SK-N-SH treated with all-trans-retinoic acid at 6 μM for 48 hours (cell line): ENCODE results near the gene ZMIZ1.
"Not testable (repeated sequence)": the region's sequence is repeated elsewhere in the genome, so short reads cannot be mapped to it uniquely, and the experiment has no call there.

Experiments used
- ATAC-seq: fragments of 200-7000 bp; cut with Tn5 transposase; 3 replicates; pipeline ENCODE4 v1.9.1; 2020; ENCODE audit warnings: mild to moderate bottlenecking, moderate library complexity
- ARNTL ChIP-seq: fragments of 450-650 bp; formaldehyde crosslinking; IDR thresholded peaks from 2 replicates; pipeline ENCODE4 v1.5.0; 2020; ENCODE audit warnings: low read depth, mild to moderate bottlenecking, moderate library complexity, borderline replicate concordance
- BACH2 ChIP-seq: fragments of 250-450 bp; sonication (Bioruptor Pico); IDR thresholded peaks from 2 replicates; pipeline ENCODE4 v1.9.0; 2021; ENCODE audit warnings: mild to moderate bottlenecking, borderline replicate concordance
- GLIS3 ChIP-seq: fragments of 250-450 bp; sonication (Bioruptor Pico); IDR thresholded peaks from 2 replicates; pipeline ENCODE4 v1.5.0; 2020; ENCODE audit warnings: mild to moderate bottlenecking, moderate library complexity
- ISL1 ChIP-seq: fragments of 250-450 bp; sonication (Bioruptor Pico); IDR thresholded peaks from 2 replicates; pipeline ENCODE4 v2.1.2; 2022; ENCODE audit warnings: mild to moderate bottlenecking, moderate library complexity
- OSR1 ChIP-seq: fragments of 250-450 bp; sonication (Bioruptor Pico); IDR thresholded peaks from 2 replicates; pipeline ENCODE4 v1.8.0; 2022; ENCODE audit warnings: moderate library complexity, mild to moderate bottlenecking, inconsistent platforms
- PPARA ChIP-seq: fragments of 250-450 bp; sonication (Bioruptor Pico); IDR thresholded peaks from 2 replicates; pipeline ENCODE4 v1.5.0; 2020; ENCODE audit warnings: mild to moderate bottlenecking, borderline replicate concordance
- RARB ChIP-seq: fragments of 250-450 bp; sonication (Bioruptor Pico); IDR thresholded peaks from 2 replicates; pipeline ENCODE4 v1.8.0; 2021; ENCODE audit warnings: mild to moderate bottlenecking, moderate library complexity
- SNAI2 ChIP-seq: fragments of 250-450 bp; sonication (Bioruptor Pico); IDR thresholded peaks from 2 replicates; pipeline ENCODE4 v1.5.0; 2020; ENCODE audit warnings: mild to moderate bottlenecking, moderate library complexity
- TCF4 ChIP-seq: fragments of 250-450 bp; sonication (Bioruptor Pico); IDR thresholded peaks from 2 replicates; pipeline ENCODE4 v1.8.0; 2021; ENCODE audit warnings: mild to moderate bottlenecking, moderate library complexity, borderline replicate concordance
- TOX ChIP-seq: fragments of 250-450 bp; sonication (Bioruptor Pico); IDR thresholded peaks from 2 replicates; pipeline ENCODE4 v1.8.0; 2021; ENCODE audit warnings: mild to moderate bottlenecking, moderate library complexity, borderline replicate concordance
- ZC3H10 ChIP-seq: fragments of 250-450 bp; sonication (Bioruptor Pico); IDR thresholded peaks from 2 replicates; pipeline ENCODE4 v1.5.1; 2021; ENCODE audit warnings: mild to moderate bottlenecking, moderate library complexity
- ZFP30 ChIP-seq: fragments of 450-650 bp; formaldehyde crosslinking; IDR thresholded peaks from 2 replicates; pipeline ENCODE4 v1.5.0; 2022; ENCODE audit warnings: mild to moderate bottlenecking, moderate library complexity
- ZNF565 ChIP-seq: fragments of 450-650 bp; formaldehyde crosslinking; conservative IDR thresholded peaks from 2 replicates; pipeline ENCODE4 v1.5.0; 2020; ENCODE audit warnings: low read depth, mild to moderate bottlenecking, moderate library complexity
- ZNF70 ChIP-seq: fragments of 450-650 bp; formaldehyde crosslinking; IDR thresholded peaks from 2 replicates; pipeline ENCODE4 v1.5.0; 2020; ENCODE audit warnings: mild to moderate bottlenecking, moderate library complexity
- ZNF8 ChIP-seq: fragments of 450-650 bp; formaldehyde crosslinking; IDR thresholded peaks from 2 replicates; pipeline ENCODE4 v1.5.0; 2020; ENCODE audit warnings: mild to moderate bottlenecking, moderate library complexity
- TF ChIP-seq, protein P1 (sequence below): fragments of 250-450 bp; sonication (Bioruptor Pico); IDR thresholded peaks from 2 replicates; pipeline ENCODE4 v1.8.0; 2021; ENCODE audit warnings: low read depth, mild to moderate bottlenecking, moderate library complexity, borderline replicate concordance
- TF ChIP-seq, protein P2 (sequence below): fragments of 250-450 bp; sonication (Bioruptor Pico); IDR thresholded peaks from 2 replicates; pipeline ENCODE4 v1.5.1; 2021; ENCODE audit warnings: mild to moderate bottlenecking, moderate library complexity
- TF ChIP-seq, protein P3 (sequence below): fragments of 250-450 bp; sonication (Bioruptor Pico); IDR thresholded peaks from 2 replicates; pipeline ENCODE4 v1.8.0; 2020; ENCODE audit warnings: mild to moderate bottlenecking, moderate library complexity, borderline replicate concordance
- TF ChIP-seq, protein P4 (sequence below): fragments of 250-450 bp; sonication (Bioruptor Pico); IDR thresholded peaks from 2 replicates; pipeline ENCODE4 v1.5.0; 2020; ENCODE audit warnings: mild to moderate bottlenecking, moderate library complexity

ZMIZ1 gene

DNA sequence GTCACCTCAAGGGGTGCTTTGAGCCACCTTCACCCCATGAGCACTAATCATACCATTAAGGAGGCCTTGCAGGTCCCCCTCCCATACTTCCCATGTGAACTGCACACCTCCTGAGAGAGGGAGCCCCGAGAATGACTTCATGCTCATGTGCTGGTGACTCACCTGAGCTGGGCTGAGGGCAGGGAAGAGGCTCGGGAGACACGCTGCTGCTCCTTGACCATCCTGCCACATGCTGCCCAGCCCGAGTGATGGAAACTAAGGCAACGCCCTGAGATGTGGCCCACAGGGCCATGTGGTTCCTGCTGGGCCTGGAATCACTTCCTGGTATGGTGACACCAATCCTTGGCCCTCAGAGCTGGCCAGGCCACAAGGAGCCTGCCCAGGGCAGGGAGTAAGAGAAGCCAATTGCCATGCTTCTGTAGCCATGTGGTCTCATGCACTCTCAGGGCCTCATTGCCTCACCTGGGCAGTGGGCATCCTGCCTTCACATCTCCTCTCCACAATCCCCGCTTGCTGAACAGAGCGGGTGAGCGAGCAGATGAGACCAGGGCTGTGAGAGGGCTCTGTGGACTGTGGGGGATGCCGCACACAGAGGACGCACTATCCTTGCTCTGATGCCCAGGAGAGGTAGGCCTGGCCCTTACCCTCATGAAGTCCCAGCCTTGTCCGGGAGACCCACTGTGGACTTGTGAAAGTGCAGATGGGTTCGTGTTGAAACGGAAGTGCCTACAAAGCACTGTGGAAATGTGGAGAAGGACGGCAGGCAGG is 260.2 kb downstream of the ZMIZ1 start (continued):
- TF ChIP-seq, protein P1, sequence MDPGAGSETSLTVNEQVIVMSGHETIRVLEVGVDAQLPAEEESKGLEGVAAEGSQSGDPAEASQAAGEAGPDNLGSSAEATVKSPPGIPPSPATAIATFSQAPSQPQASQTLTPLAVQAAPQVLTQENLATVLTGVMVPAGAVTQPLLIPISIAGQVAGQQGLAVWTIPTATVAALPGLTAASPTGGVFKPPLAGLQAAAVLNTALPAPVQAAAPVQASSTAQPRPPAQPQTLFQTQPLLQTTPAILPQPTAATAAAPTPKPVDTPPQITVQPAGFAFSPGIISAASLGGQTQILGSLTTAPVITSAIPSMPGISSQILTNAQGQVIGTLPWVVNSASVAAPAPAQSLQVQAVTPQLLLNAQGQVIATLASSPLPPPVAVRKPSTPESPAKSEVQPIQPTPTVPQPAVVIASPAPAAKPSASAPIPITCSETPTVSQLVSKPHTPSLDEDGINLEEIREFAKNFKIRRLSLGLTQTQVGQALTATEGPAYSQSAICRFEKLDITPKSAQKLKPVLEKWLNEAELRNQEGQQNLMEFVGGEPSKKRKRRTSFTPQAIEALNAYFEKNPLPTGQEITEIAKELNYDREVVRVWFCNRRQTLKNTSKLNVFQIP (CRISPR knock-in tag) = no peak
- no peak for TF ChIP-seq SNAI2
- TF ChIP-seq BACH2 (CRISPR knock-in tag) = no peak
- no peak for TF ChIP-seq RARB
- no peak for TF ChIP-seq GLIS3 (CRISPR knock-in tag)
- TF ChIP-seq ARNTL (CRISPR knock-in tag) = no peak
- no peak for TF ChIP-seq OSR1 (CRISPR knock-in tag)
- TF ChIP-seq PPARA (CRISPR knock-in tag) = no peak
- TF ChIP-seq, protein P2, sequence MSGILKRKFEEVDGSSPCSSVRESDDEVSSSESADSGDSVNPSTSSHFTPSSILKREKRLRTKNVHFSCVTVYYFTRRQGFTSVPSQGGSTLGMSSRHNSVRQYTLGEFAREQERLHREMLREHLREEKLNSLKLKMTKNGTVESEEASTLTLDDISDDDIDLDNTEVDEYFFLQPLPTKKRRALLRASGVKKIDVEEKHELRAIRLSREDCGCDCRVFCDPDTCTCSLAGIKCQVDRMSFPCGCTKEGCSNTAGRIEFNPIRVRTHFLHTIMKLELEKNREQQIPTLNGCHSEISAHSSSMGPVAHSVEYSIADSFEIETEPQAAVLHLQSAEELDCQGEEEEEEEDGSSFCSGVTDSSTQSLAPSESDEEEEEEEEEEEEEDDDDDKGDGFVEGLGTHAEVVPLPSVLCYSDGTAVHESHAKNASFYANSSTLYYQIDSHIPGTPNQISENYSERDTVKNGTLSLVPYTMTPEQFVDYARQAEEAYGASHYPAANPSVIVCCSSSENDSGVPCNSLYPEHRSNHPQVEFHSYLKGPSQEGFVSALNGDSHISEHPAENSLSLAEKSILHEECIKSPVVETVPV (CRISPR knock-in tag) = no peak
- TF ChIP-seq ZFP30 = no peak

DNA sequence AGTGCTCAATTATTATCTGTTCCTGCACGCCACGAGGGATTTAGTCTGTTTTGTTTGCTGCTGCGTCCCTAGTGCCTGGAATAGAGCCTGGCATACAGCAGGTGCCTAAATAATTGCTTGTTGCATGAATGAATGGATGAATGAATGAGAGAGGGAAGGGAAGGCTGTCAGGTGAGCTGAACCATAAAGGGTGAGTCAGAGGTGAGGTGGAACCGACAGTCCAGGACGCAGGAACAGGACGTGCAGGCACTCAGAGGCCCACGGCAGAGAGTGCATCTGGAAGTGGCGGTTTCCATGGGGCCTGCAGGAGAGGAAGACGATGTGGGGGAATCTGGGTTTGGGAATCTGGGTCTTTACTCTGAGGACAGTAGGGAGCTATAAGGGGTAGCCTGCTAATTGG is 260.8 kb downstream of the ZMIZ1 start:
- no peak for TF ChIP-seq ZNF565
- TF ChIP-seq BACH2 (CRISPR knock-in tag) = no peak
- TF ChIP-seq, protein P3, sequence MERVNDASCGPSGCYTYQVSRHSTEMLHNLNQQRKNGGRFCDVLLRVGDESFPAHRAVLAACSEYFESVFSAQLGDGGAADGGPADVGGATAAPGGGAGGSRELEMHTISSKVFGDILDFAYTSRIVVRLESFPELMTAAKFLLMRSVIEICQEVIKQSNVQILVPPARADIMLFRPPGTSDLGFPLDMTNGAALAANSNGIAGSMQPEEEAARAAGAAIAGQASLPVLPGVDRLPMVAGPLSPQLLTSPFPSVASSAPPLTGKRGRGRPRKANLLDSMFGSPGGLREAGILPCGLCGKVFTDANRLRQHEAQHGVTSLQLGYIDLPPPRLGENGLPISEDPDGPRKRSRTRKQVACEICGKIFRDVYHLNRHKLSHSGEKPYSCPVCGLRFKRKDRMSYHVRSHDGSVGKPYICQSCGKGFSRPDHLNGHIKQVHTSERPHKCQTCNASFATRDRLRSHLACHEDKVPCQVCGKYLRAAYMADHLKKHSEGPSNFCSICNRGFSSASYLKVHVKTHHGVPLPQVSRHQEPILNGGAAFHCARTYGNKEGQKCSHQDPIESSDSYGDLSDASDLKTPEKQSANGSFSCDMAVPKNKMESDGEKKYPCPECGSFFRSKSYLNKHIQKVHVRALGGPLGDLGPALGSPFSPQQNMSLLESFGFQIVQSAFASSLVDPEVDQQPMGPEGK = no peak
- no peak for TF ChIP-seq ARNTL (CRISPR knock-in tag)
- no peak for ATAC-seq

DNA sequence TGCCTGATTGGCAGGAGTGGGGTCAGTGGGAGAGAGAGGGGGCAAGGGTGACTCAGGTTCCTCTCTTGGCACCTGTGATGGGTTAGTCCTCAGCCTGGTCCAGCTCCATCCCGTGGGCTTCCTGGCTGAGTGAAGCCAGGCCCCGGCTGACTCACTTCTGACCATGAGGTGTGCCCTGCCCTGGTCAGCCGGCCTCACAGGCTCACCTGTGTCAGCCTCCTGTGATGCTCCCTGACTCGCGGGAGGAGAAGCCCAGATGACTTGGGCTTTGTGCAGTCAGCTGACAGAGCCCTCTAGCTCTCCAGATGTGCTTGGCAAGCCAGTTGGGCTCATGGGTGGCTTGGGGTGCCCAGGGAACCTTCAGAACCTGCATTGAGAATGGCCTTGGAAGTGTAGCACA is 262.5 kb downstream of the ZMIZ1 start:
- TF ChIP-seq TCF4 (CRISPR knock-in tag) = no peak
- no peak for ATAC-seq

DNA sequence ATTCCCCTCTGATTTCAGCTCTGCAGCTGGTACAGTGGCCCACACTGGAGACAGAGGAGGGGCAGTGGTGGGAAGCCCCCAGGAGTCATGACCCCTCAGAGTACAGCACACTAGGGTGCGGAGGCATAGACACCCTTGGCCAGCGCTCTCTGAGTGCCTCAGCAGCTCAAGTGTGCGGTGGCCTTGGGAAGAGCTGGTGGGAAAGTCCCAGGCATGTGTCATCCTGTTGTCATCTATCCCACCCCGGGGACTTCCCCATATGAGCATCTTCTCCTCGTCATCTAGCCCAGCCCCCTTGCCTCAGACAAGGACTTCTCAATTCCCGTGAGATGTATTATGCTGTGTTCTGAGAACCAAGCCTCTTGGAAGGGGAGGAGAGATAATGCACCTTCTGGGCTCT is 262.9 kb downstream of the ZMIZ1 start:
- TF ChIP-seq RARB (no peak), GLIS3 (CRISPR knock-in tag) (no peak), ZNF70 (CRISPR knock-in tag) (no peak), PPARA (CRISPR knock-in tag) (no peak), ZC3H10 (CRISPR knock-in tag) (no peak)
- TF ChIP-seq, protein P2 (CRISPR knock-in tag) = no peak
- TF ChIP-seq, all 23 proteins: peak for 0
- ATAC-seq = peak; percentile 51

DNA sequence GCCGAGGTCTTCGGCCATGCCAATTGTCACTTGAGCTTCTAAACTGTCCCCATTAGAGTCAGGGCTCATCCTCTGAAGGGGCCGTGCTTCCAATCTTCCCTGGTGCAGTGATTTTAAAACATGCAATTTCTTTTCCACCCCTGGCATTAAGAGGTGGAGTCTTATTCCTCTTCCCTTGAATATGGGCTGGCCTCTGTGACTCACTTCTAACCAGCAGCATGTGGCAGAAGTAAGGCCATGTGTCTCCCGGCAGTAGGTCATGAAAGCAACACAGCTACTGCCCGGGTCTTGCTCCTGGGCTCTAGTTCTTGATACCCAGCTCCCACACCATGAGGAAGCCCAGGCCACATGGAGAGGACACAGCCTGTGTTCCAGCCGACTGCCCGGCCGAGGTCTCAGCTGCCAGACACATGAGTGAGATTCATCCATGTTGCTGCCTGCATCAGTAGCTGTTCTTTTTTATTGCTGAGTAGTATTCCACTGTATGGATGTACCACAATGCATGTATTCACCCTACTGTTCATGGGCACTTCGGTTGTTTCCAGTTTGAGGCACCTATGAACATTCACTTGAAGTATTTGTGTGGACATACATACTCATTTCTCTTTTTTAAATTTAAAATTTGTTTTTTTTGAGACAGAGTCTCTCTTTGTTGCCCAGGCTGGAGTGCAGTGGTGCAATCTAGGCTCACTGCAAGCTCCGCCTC is 264.0 kb downstream of the ZMIZ1 start:
- TF ChIP-seq ZNF8 (CRISPR knock-in tag) = peak; percentile 99
- TF ChIP-seq, all 23 proteins: peak for 1; not testable (repeated sequence) for 22
- not testable (repeated sequence) for ATAC-seq

DNA sequence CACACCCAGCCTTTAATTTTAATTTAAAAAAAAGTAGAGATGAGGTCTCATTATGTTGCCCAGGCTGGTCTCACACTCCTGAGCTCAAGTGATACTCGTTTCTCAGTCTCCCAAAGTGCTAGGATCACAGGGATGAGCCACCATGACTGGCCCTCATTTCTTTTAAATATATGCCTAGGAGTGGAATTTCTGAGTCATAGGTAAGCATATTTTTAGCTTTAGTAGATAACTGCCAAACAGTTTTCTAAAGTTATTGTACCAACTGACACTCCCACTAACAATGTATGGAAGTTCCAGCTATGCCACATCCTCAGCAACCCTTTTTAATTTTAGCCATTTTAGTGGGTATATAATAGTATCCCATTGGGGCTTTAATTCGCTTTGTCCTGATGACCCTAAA is 264.7 kb downstream of the ZMIZ1 start:
- peak; percentile 33; the same call in 2 of the 3 replicates for ATAC-seq
- TF ChIP-seq ARNTL (CRISPR knock-in tag) (no peak), ZNF70 (CRISPR knock-in tag) (no peak), PPARA (CRISPR knock-in tag) (no peak), BACH2 (CRISPR knock-in tag) (no peak), ZC3H10 (CRISPR knock-in tag) (no peak), SNAI2 (no peak), ISL1 (CRISPR knock-in tag) (no peak), ZNF8 (CRISPR knock-in tag) (no peak), TOX (no peak)
- TF ChIP-seq, protein P4, sequence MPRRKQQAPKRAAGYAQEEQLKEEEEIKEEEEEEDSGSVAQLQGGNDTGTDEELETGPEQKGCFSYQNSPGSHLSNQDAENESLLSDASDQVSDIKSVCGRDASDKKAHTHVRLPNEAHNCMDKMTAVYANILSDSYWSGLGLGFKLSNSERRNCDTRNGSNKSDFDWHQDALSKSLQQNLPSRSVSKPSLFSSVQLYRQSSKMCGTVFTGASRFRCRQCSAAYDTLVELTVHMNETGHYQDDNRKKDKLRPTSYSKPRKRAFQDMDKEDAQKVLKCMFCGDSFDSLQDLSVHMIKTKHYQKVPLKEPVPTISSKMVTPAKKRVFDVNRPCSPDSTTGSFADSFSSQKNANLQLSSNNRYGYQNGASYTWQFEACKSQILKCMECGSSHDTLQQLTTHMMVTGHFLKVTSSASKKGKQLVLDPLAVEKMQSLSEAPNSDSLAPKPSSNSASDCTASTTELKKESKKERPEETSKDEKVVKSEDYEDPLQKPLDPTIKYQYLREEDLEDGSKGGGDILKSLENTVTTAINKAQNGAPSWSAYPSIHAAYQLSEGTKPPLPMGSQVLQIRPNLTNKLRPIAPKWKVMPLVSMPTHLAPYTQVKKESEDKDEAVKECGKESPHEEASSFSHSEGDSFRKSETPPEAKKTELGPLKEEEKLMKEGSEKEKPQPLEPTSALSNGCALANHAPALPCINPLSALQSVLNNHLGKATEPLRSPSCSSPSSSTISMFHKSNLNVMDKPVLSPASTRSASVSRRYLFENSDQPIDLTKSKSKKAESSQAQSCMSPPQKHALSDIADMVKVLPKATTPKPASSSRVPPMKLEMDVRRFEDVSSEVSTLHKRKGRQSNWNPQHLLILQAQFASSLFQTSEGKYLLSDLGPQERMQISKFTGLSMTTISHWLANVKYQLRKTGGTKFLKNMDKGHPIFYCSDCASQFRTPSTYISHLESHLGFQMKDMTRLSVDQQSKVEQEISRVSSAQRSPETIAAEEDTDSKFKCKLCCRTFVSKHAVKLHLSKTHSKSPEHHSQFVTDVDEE (CRISPR knock-in tag) = no peak
- TF ChIP-seq, protein P3 = no peak
